Adrenal gland (tissue), 19 donors: ENCODE measurements around the gene GOLGA6C. TPM values are rescaled to one million over a fixed set of nuclear protein-coding genes. Genes with fewer than 3 reads are reported as not detected.
"Not testable (repeated sequence)": the region's sequence is repeated elsewhere in the genome, so short reads cannot be mapped to it uniquely, and the experiment has no call there.

Source experiments
- DNase-seq, 7 donors: peaks; one replicate each; pipeline ENCODE4 v3.0.0-alpha.2; 2019 to 2020
- H3K27ac ChIP-seq, 5 donors: fragments of 200-600 bp; sonication (generic) in 4 of 5; 1 replicate in 3 of 5; 2 replicates in 2 of 5; pipeline versions ENCODE4 v1.5.1 to v1.8.0; 2016 to 2020; ENCODE audit warnings: mild to moderate bottlenecking in 1 of 5
- H3K27me3 ChIP-seq: fragments of 200-600 bp; 2 replicates; pipeline ENCODE4 v1.8.0; 2021
- H3K36me3 ChIP-seq, 2 donors: fragments of 200-600 bp; replicated peaks in 1 of 2; 1 replicate in 1 of 2; 2 replicates in 1 of 2; pipeline versions ENCODE4 v1.5.1 to v1.8.0; 2018 to 2022
- H3K4me1 ChIP-seq, 2 donors: fragments of 200-600 bp; replicated peaks in 1 of 2; 1 replicate in 1 of 2; 2 replicates in 1 of 2; pipeline versions ENCODE4 v1.5.1 to v1.8.0; 2018 to 2021
- H3K4me3 ChIP-seq, 4 donors: fragments of 200-600 bp; sonication (generic) in 3 of 4; one replicate each; pipeline ENCODE4 v1.5.1; 2016 to 2018
- H3K9me3 ChIP-seq, 3 donors: fragments of 200-600 bp; sonication (generic) in 1 of 3; replicated peaks in 1 of 3; 1 replicate in 2 of 3; 2 replicates in 1 of 3; pipeline versions ENCODE4 v1.5.1 to v1.8.0; 2016 to 2021
- POLR2A ChIP-seq, 2 donors: fragments of 450-650 bp; IDR thresholded peaks; one replicate each; pipeline ENCODE4 v1.6.1; 2017; ENCODE audit warnings: antibody characterized with exemption in 2 of 2, mild to moderate bottlenecking in 2 of 2, moderate library complexity in 1 of 2
- WGBS, 4 donors: extraction: QIAGEN DNeasy Blood & Tissue Kit in 2 of 4; methylation state at CpG; one replicate each; pipeline versions ENCODE4 v1.1.5 to v1.1.7; 2013 to 2017; 5-methylcytosine and 5-hydroxymethylcytosine counted together
- intact Hi-C, 2 donors: fragments of 100-400 bp; cut with DNase I; formaldehyde crosslinking; loops; one replicate each; pipeline versions ENCODE4 v1.14.1 to v1.15.0; 2022 to 2023
- long read RNA-seq, 10 donors: library from polyadenylated mRNA in 3 of 10; unstranded in 2 of 10; stranded (forward) in 1 of 10; transcript quantifications; one replicate each; pipeline ENCODE4 v2.0.0 and lab custom pipeline, GENCODE V29; 2021 to 2026
- polyA plus RNA-seq, 3 donors: library from polyadenylated mRNA; stranded (reverse); fragments of 200-250 nt in 2 of 3; fragments of 350-450 nt in 1 of 3; fragmentation: Illumina TruSeq in 1 of 3; extraction: RNeasy Lipid Tissue Mini Kit (QIAGEN cat#74804) in 1 of 3; gene quantifications; one replicate each; pipeline ENCODE4 v1.2.3, GENCODE V29; 2013 to 2014
- total RNA-seq, 9 donors: library from RNA; depleted of rRNA in 4 of 9; stranded (reverse); fragments of >200 nt in 4 of 9; fragments of 120-200 nt in 1 of 9; fragmentation: NEBNext Ultra II Directional in 1 of 9; extraction: Animal tissue kit (Norgen Biotek cat#: 25700) in 1 of 9; gene quantifications; one replicate each; pipeline versions ENCODE4 v1.1.0 to v1.2.4, GENCODE V29; 2013 to 2023
- TF ChIP-seq, protein P1 (sequence below), 6 experiments: fragments of 450-650 bp in 4 of 6; fragments of 200-600 bp in 2 of 6; sonication (generic) in 1 of 6; IDR thresholded peaks; 1 replicate in 5 of 6; 2 replicates in 1 of 6; pipeline versions ENCODE4 v1.5.1 to v1.8.0; 2016 to 2021; ENCODE audit warnings: antibody characterized with exemption in 6 of 6, mild to moderate bottlenecking in 2 of 6, moderate library complexity in 1 of 6
- donor health status: healthy with polysubstance abuse.
- donor health status: Bipolar disorder and iron deficiency.
- donor health status: DM: yes; HTN: yes; CAD: no.
- donor health status: DM: no; HTN: no; CAD: no.
- donor health status: DM: no; HTN: no; CAD: no.
- donor health status: DM: yes; HTN: yes; CAD: no.

The GOLGA6C gene, protein sequence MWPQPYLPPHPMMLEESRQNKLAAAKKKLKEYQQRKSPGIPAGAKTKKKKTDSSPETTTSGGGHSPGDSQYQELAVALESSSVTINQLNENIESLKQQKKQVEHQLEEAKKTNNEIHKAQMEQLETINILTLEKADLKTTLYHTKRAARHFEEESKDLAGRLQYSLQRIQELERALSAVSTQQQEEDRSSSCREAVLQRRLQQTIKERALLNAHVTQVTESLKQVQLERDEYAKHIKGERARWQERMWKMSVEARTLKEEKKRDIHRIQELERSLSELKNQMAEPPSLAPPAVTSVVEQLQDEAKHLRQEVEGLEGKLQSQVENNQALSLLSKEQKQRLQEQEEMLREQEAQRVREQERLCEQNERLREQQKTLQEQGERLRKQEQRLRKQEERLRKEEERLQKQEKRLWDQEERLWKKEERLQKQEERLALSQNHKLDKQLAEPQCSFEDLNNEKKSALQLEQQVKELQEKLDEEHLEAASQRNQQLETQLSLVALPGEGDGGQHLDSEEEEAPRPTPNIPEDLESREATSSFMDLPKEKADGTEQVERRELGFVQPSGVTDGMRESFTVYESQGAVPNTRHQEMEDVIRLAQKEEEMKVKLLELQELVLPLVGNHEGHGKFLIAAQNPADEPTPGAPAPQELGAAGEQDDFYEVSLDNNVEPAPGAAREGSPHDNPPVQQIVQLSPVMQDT
- total RNA-seq: not detected
- polyA plus RNA-seq: not detected
- long read RNA-seq, donor 1: 0 reads
- long read RNA-seq, donor 2: 0 reads
- long read RNA-seq, donor 3: 0 reads
- long read RNA-seq, donor 4: 0 reads
- long read RNA-seq, donor 5: 0 reads
- long read RNA-seq, donor 6: 0 reads
- long read RNA-seq, donor 7: 0 reads
- long read RNA-seq, donor 8: 0 reads
- long read RNA-seq, donor 9: 0 reads
- long read RNA-seq, donor 10: 0 reads

DNA sequence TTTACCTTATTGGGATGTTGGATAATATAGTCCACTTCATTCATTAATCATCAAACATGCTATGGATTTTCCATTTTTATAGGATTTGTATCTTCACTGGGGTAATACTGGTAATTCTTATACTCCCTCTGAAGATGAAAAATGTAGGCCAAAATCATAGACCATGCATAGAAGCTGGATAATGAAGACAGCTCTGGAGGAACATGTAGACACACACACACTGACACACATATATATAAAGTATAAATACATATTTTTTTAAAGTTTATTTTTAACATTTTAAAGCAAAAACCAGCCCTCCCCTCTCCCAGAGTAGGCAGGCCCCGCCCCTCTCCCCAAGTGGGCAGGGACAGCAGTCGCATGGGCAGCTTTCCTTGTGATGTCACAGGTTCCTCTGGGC is at the start of gene GOLGA6C:
TSS of gene GOLGA6C (plus strand) at position 301 of the 400 bp plus-strand sequence. CDS start 265 bp downstream, outside the sequence.
- H3K4me1 ChIP-seq, DNase-seq, H3K4me3 ChIP-seq, H3K9me3 ChIP-seq, H3K27ac ChIP-seq, H3K27me3 ChIP-seq, H3K36me3 ChIP-seq, intact Hi-C loops: not testable (repeated sequence)
- 100% methylated on average over 1 of the region's 2 CpGs; no CpG with 5 or more reads in 3 of the 4 donors for WGBS, 4 donors

DNA sequence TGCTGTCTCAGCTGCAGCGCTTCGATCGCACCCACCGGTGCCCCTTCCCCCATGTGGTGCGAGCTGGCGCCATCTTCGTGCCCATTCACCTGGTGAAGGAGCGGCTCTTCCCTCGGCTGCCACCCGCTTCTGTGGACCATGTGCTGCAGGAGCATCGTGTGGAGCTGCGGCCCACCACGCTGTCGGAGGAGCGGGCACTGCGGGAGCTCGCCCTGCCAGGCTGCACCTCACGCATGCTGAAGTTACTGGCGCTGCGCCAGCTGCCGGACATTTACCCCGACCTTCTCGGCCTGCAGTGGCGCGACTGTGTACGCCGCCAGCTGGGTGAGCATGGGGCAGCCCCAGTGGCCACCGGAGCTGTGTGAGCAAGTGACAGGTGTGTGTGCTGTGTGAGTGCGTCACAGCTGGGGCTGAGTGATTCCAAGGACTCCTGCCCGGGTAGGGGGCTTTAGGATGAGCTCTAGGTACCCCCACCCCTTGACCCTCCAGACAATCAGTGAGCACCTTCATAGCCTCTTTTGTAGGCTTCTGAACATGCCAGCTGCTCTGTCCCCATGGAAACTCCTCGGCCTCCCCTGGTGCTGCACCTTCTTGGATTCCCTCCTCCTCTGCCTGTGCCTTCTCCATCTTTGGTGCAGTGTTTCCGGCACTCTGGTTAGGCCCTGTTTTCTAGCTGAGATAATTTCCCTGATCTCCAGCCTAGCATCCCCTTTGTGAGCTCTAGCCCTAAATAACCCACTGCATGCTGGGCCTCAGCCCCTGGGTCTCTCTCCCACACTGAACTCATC is 49.4 kb upstream of the GOLGA6C start:
- H3K36me3 ChIP-seq: peaks cover 0 to 60% of the 10 kb centered on the region in 2 donors

DNA sequence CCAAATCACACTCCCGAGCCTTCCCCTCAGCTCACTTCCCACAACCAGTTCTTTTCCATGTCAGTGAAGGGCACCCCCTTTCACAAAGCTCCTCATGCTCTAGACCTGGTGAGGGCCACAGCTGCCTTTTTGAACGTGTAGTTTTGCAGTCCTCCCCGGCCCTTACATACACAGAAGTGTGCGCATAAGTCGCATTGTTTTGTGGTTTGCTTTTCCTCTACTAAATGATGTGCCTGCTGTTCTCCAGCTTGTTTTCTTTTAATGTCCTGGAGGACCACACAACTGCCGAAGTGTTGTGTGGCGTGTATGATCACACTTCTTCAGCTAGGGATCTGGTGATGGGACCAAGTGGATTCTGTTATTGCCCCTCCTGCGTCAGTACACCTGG is 48.9 kb upstream of the GOLGA6C start:
- Histone ChIP-seq H3K4me3 (no peak overlapping the region), H3K36me3 (peaks cover 0 to 60% of the 10 kb centered on the region in 2 donors), H3K4me1 (peaks cover 28 to 75% of the 10 kb centered on the region in 2 donors), H3K27ac (peak overlapping the region in 1 of 5 donors; percentile 13), H3K27me3 (no peaks in the 10 kb centered on the region), H3K9me3 (no peaks in the 10 kb centered on the region)
- 76 to 77% (median 76%) methylated on average over 8 of the region's 8 CpGs for WGBS, 4 donors
- TF ChIP-seq, protein P1, sequence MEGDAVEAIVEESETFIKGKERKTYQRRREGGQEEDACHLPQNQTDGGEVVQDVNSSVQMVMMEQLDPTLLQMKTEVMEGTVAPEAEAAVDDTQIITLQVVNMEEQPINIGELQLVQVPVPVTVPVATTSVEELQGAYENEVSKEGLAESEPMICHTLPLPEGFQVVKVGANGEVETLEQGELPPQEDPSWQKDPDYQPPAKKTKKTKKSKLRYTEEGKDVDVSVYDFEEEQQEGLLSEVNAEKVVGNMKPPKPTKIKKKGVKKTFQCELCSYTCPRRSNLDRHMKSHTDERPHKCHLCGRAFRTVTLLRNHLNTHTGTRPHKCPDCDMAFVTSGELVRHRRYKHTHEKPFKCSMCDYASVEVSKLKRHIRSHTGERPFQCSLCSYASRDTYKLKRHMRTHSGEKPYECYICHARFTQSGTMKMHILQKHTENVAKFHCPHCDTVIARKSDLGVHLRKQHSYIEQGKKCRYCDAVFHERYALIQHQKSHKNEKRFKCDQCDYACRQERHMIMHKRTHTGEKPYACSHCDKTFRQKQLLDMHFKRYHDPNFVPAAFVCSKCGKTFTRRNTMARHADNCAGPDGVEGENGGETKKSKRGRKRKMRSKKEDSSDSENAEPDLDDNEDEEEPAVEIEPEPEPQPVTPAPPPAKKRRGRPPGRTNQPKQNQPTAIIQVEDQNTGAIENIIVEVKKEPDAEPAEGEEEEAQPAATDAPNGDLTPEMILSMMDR (IDR thresholded peaks at IDR 0.05): no peak
- no peak for TF ChIP-seq POLR2A (IDR thresholded peaks at IDR 0.05)
- intact Hi-C loops: loop anchor here (5.0 kb wide), 1 partner anchor 182 kb away; no protein-coding TSS in a partner anchor
- no peak for DNase-seq

More for the DNA sequence above, 49.4 kb upstream of the GOLGA6C start:
- H3K4me3 ChIP-seq: no peak overlapping the region
- TF ChIP-seq, protein P1 (IDR thresholded peaks at IDR 0.05): no peak
- TF ChIP-seq POLR2A (IDR thresholded peaks at IDR 0.05): no peak
- 57 to 78% (median 60%) methylated on average over 2 to 32 of the region's 32 CpGs for WGBS, 4 donors
- no peaks in the 10 kb centered on the region for H3K27me3 ChIP-seq
- peak; percentile 64 to 84 (median 78) for DNase-seq
- H3K9me3 ChIP-seq: no peaks in the 10 kb centered on the region
- intact Hi-C loops: loop anchor here (5.0 kb wide), 1 partner anchor 181 kb away; no protein-coding TSS in a partner anchor
- H3K27ac ChIP-seq: peak overlapping the region in 2 of 5 donors; percentile 14 to 79
- peaks cover 33 to 81% of the 10 kb centered on the region in 2 donors for H3K4me1 ChIP-seq

DNA sequence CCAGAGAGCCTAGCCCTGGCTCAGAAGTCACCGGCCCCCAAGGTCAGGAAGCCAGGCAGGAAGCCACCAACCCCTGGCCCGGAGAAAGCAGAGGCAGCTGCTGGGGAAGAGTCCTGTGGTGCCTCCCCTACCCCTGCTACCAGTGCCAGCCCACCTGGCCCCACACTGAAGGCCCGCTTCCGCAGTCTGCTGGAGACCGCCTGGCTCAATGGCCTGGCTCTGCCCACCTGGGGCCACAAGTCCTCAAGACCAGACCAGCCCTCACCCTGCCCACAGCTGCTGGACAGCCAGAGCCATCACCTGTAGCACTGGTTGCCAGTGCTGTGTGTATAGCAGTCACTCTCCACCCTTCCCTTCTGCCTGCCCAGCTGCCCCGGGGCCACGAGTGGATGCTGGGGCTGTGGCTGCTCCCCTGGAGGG is 47.3 kb upstream of the GOLGA6C start:
- Histone ChIP-seq H3K4me1 (peaks cover 15 to 61% of the 10 kb centered on the region in 2 donors), H3K27me3 (no peaks in the 10 kb centered on the region), H3K36me3 (peaks cover 0 to 60% of the 10 kb centered on the region in 2 donors), H3K4me3 (no peak overlapping the region), H3K9me3 (no peaks in the 10 kb centered on the region), H3K27ac (peak overlapping the region in 1 of 5 donors; percentile 49)
- intact Hi-C loops: no loop called here
- 55 to 94% (median 65%) methylated on average over 3 to 7 of the region's 7 CpGs for WGBS, 4 donors
- no peak for TF ChIP-seq POLR2A (IDR thresholded peaks at IDR 0.05)
- TF ChIP-seq, protein P1 (IDR thresholded peaks at IDR 0.05): no peak
- peak in 2 of 7 donors; percentile 43 to 61 for DNase-seq
